HepG2 (cell line): Measurements from ENCODE around the gene STEAP2. TPM values are rescaled to one million over a fixed set of nuclear protein-coding genes. Genes with fewer than 3 reads are reported as not detected.

Experiments
- FOXO1 ChIP-seq: sonication (generic); formaldehyde crosslinking; IDR thresholded peaks from 2 replicates; pipeline ENCODE4 v1.4.0; 2020; ENCODE audit warnings: missing genetic modification reagents
- GLI4 ChIP-seq: sonication (generic); formaldehyde crosslinking; IDR thresholded peaks from 2 replicates; pipeline ENCODE4 v1.5.1; 2020; ENCODE audit warnings: missing genetic modification reagents, mild to moderate bottlenecking, moderate library complexity, borderline replicate concordance
- HNRNPK ChIP-seq: fragments of 200-400 bp; formaldehyde crosslinking; IDR thresholded peaks from 2 replicates; pipeline ENCODE4 v1.6.1; 2018; ENCODE audit warnings: low read length, low read depth, moderate library complexity, mild to moderate bottlenecking; ENCODE audit not compliant: poor library complexity, severe bottlenecking
- MIER3 ChIP-seq: IDR thresholded peaks from 2 replicates; pipeline ENCODE4 v1.6.1; 2016; ENCODE audit warnings: missing compliant biosample characterization, borderline replicate concordance
- PTBP1 ChIP-seq: fragments of 200-400 bp; formaldehyde crosslinking; IDR thresholded peaks from 2 replicates; pipeline ENCODE4 v1.6.1; 2018; ENCODE audit warnings: low read length, low read depth; ENCODE audit not compliant: poor library complexity, severe bottlenecking
- SOX6 ChIP-seq, 2 experiments: fragments of 450-650 bp in 1 of 2; sonication (generic) in 1 of 2; formaldehyde crosslinking in 1 of 2; IDR thresholded peaks; 2 replicates each; pipeline versions ENCODE4 v1.4.0 to v1.6.1; 2017 to 2020; ENCODE audit warnings: antibody characterized with exemption in 1 of 2, mild to moderate bottlenecking in 1 of 2, missing genetic modification reagents in 1 of 2
- THAP9 ChIP-seq: sonication (generic); formaldehyde crosslinking; IDR thresholded peaks from 2 replicates; pipeline ENCODE4; 2020; ENCODE audit warnings: missing genetic modification reagents, mild to moderate bottlenecking, borderline replicate concordance
- U2AF2 ChIP-seq: fragments of 200-400 bp; formaldehyde crosslinking; IDR thresholded peaks from 2 replicates; pipeline ENCODE4 v1.6.1; 2017; ENCODE audit warnings: low read depth, mild to moderate bottlenecking, low read length
- XBP1 ChIP-seq: sonication (generic); formaldehyde crosslinking; IDR thresholded peaks from 2 replicates; pipeline ENCODE4 v1.5.0; 2020; ENCODE audit warnings: missing genetic modification reagents
- ZBTB26 ChIP-seq: IDR thresholded peaks from 2 replicates; pipeline ENCODE4 v1.6.1; 2016; ENCODE audit warnings: missing compliant biosample characterization, missing genetic modification reagents, borderline replicate concordance
- ZBTB44 ChIP-seq: sonication (generic); formaldehyde crosslinking; IDR thresholded peaks from 2 replicates; pipeline ENCODE4 v1.4.0; 2020; ENCODE audit warnings: missing genetic modification reagents
- ZNF292 ChIP-seq: sonication (generic); formaldehyde crosslinking; IDR thresholded peaks from 2 replicates; pipeline ENCODE4 v1.8.1; 2022; ENCODE audit warnings: mild to moderate bottlenecking, low read depth, missing genetic modification reagents, borderline replicate concordance
- ZNF337 ChIP-seq: sonication (generic); formaldehyde crosslinking; IDR thresholded peaks from 2 replicates; pipeline ENCODE4 v1.5.1; 2020; ENCODE audit warnings: missing genetic modification reagents, low read depth, mild to moderate bottlenecking, borderline replicate concordance
- ZNF761 ChIP-seq: sonication (generic); formaldehyde crosslinking; conservative IDR thresholded peaks from 2 replicates; pipeline ENCODE4 v1.4.0; 2020; ENCODE audit warnings: mild to moderate bottlenecking, missing genetic modification reagents
- polyA plus RNA-seq, 8 experiments: library from polyadenylated mRNA; depleted of rRNA in 3 of 8; stranded (reverse) in 7 of 8; unstranded in 1 of 8; fragments of >200 nt; fragmentation: Illumina TruSeq in 4 of 8; extraction: Trizol in 4 of 8; gene quantifications; 2 replicates each; pipeline versions ENCODE4 v1.2.1 to v1.2.3, GENCODE V29; 2011 to 2016; ENCODE audit warnings: low read depth in 4 of 8, missing spikeins in 1 of 8, mixed read lengths in 1 of 8; ENCODE audit not compliant: insufficient read depth in 1 of 8
- total RNA-seq, 5 experiments: library from RNA; depleted of rRNA; stranded (reverse); fragments of >200 nt; fragmentation: Illumina TruSeq; extraction: Trizol; gene quantifications; 2 replicates each; pipeline ENCODE4 v1.2.3, GENCODE V29; 2016; ENCODE audit warnings: low read depth in 1 of 5
- TF ChIP-seq, protein P1 (sequence below): sonication (generic); formaldehyde crosslinking; IDR thresholded peaks from 2 replicates; pipeline ENCODE4 v1.5.1; 2020; ENCODE audit warnings: mild to moderate bottlenecking, moderate library complexity, missing genetic modification reagents

The STEAP2 gene
- total and polyA plus RNA-seq, 2 of the 13 experiments (the other 11 are each of a cell fraction or from before 2014, with no cell fraction given), result 4.3 to 4.4 TPM

- TF ChIP-seq, protein P1, sequence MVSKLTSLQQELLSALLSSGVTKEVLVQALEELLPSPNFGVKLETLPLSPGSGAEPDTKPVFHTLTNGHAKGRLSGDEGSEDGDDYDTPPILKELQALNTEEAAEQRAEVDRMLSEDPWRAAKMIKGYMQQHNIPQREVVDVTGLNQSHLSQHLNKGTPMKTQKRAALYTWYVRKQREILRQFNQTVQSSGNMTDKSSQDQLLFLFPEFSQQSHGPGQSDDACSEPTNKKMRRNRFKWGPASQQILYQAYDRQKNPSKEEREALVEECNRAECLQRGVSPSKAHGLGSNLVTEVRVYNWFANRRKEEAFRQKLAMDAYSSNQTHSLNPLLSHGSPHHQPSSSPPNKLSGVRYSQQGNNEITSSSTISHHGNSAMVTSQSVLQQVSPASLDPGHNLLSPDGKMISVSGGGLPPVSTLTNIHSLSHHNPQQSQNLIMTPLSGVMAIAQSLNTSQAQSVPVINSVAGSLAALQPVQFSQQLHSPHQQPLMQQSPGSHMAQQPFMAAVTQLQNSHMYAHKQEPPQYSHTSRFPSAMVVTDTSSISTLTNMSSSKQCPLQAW (CRISPR knock-in tag), result peak; percentile 82
- no peak for TF ChIP-seq SOX6 (IDR thresholded peaks at IDR 0.05)
- TF ChIP-seq SOX6 (CRISPR knock-in tag; IDR thresholded peaks at IDR 0.05), result peak; percentile 75
- peak; percentile 46; the same call in 1 of the 2 replicates for TF ChIP-seq ZNF337 (CRISPR knock-in tag)
- TF ChIP-seq PTBP1, result no peak
- TF ChIP-seq HNRNPK, result peak; percentile 96
- peak; percentile 63; the same call in 1 of the 2 replicates for TF ChIP-seq FOXO1 (CRISPR knock-in tag)
- no peak for TF ChIP-seq ZBTB44 (CRISPR knock-in tag)
- peak; percentile 67; the same call in 1 of the 2 replicates for TF ChIP-seq GLI4 (CRISPR knock-in tag)
- TF ChIP-seq ZNF292 (CRISPR knock-in tag), result peak; percentile 97; the same call in 1 of the 2 replicates
- no peak for TF ChIP-seq ZBTB26 (CRISPR knock-in tag)
- no peak for TF ChIP-seq U2AF2
- peak; percentile 66; the same call in 1 of the 2 replicates for TF ChIP-seq THAP9 (CRISPR knock-in tag)
- peak; percentile 66; the same call in 1 of the 2 replicates for TF ChIP-seq MIER3 (CRISPR knock-in tag)
- TF ChIP-seq ZNF761 (CRISPR knock-in tag), result peak; percentile 86
- no peak for TF ChIP-seq XBP1
These were observed at the start of gene STEAP2 (continued) for GRCh38 chr7:90211391-90212148.
